GM12878 (cell line): ENCODE data around the gene SLC36A4. TPM values are rescaled to one million over a fixed set of nuclear protein-coding genes. Genes with fewer than 3 reads are reported as not detected.
"Not testable (repeated sequence)": the region's sequence is repeated elsewhere in the genome, so short reads cannot be mapped to it uniquely, and the experiment has no call there.

Source experiments
- ATAC-seq: fragments of 200-7000 bp; cut with Tn5 transposase; 3 replicates; pipeline ENCODE4 v1.9.1; 2020; ENCODE audit warnings: mild to moderate bottlenecking, moderate library complexity
- BruUV-seq: library from RNA; stranded (reverse); fragments of 400-500 nt; replicated peaks from 2 replicates; lab custom pipeline; 2021; lab: Mats Ljungman, UMichigan
- CTCF ChIA-PET: fragments of 300-600 bp; sonication (Branson Sonifier 250); formaldehyde crosslinking; extraction: SDS; loops from one replicate; lab custom pipeline; 2021; ENCODE audit warnings: inconsistent platforms; lab: Yijun Ruan, JAX
- POLR2A ChIA-PET: fragments of 350-600 bp; formaldehyde crosslinking; extraction: SDS; loops from one replicate; lab custom pipeline; 2021; ENCODE audit warnings: inconsistent platforms; lab: Charles Lee
- RAD21 ChIA-PET: fragments of 300-600 bp; sonication (Branson Sonifier 250); formaldehyde crosslinking; loops from one replicate; lab custom pipeline; 2023; ENCODE audit warnings: antibody characterized with exemption; ENCODE audit not compliant: unreplicated experiment; lab: Charles Lee
- SMC1A ChIA-PET: fragments of 300-600 bp; sonication (Branson Sonifier 250); formaldehyde crosslinking; loops from one replicate; lab custom pipeline; 2023; ENCODE audit not compliant: unreplicated experiment, uncharacterized antibody; lab: Charles Lee
- DNase-seq: peaks from one replicate; pipeline ENCODE4 v3.0.0-alpha.2; 2011; ENCODE audit warnings: low read depth, low spot score
- FAIRE-seq: peaks from 3 replicates; lab custom pipeline; 2011; peaks lifted over from hg19 to GRCh38; lab: Jason Lieb, UNC
- H2AFZ ChIP-seq: 2 replicates; pipeline ENCODE4 v1.6.0; 2011; ENCODE audit warnings: low read depth, low read length, control low read depth; ENCODE audit not compliant: control insufficient read depth
- H3K27ac ChIP-seq: 2 replicates; pipeline ENCODE4 v1.5.1; 2011; ENCODE audit warnings: control low read depth; ENCODE audit not compliant: control insufficient read depth, insufficient read depth
- H3K27me3 ChIP-seq, 2 experiments: replicated peaks in 1 of 2; 2 replicates each; pipeline versions ENCODE4 v1.6.0 to v1.6.1; 2011; ENCODE audit warnings: low read length in 1 of 2; ENCODE audit not compliant: control insufficient read depth in 2 of 2, insufficient read depth in 2 of 2
- H3K36me3 ChIP-seq, 2 experiments: 2 replicates each; pipeline ENCODE4 v1.5.1; 2011; ENCODE audit warnings: low read length in 1 of 2; ENCODE audit not compliant: control insufficient read depth in 2 of 2, insufficient read depth in 2 of 2
- H3K4me1 ChIP-seq: 2 replicates; pipeline ENCODE4 v1.6.1; 2011; ENCODE audit warnings: mild to moderate bottlenecking, low read length, moderate library complexity, mixed read lengths; ENCODE audit not compliant: control insufficient read depth, insufficient read depth
- H3K4me2 ChIP-seq: 2 replicates; pipeline ENCODE4 v1.6.0; 2011; ENCODE audit warnings: control low read depth; ENCODE audit not compliant: control insufficient read depth, insufficient read depth
- H3K4me3 ChIP-seq: fragments of 200-600 bp; sonication (generic); 2 replicates; pipeline ENCODE4 v1.5.1; 2016
- H3K79me2 ChIP-seq: 2 replicates; pipeline ENCODE4 v1.6.0; 2011; ENCODE audit warnings: low read length; ENCODE audit not compliant: control insufficient read depth, insufficient read depth
- H3K9ac ChIP-seq: 2 replicates; pipeline ENCODE4 v1.8.0; 2011; ENCODE audit warnings: low read length, control low read depth, mixed read lengths; ENCODE audit not compliant: control insufficient read depth, insufficient read depth
- H3K9me3 ChIP-seq: replicated peaks from 3 replicates; pipeline ENCODE4 v1.5.1; 2011; ENCODE audit warnings: mild to moderate bottlenecking, low read length; ENCODE audit not compliant: control insufficient read depth, insufficient read depth
- H4K20me1 ChIP-seq: 2 replicates; pipeline ENCODE4 v1.6.0; 2011; ENCODE audit not compliant: control insufficient read depth, insufficient read depth
- BACH1 ChIP-seq: fragments of 450-650 bp; IDR thresholded peaks from 2 replicates; pipeline ENCODE4 v1.6.1; 2017; ENCODE audit warnings: mild to moderate bottlenecking, borderline replicate concordance
- DPF2 ChIP-seq: fragments of 450-650 bp; IDR thresholded peaks from 2 replicates; pipeline ENCODE4 v1.6.1; 2017; ENCODE audit warnings: mild to moderate bottlenecking
- FOXM1 ChIP-seq: IDR thresholded peaks from 2 replicates; pipeline ENCODE4 v1.6.1; 2012; ENCODE audit warnings: low read depth, mild to moderate bottlenecking, inconsistent platforms, low read length, moderate library complexity
- MYC ChIP-seq: IDR thresholded peaks from 2 replicates; pipeline ENCODE4 v1.6.1; 2011; ENCODE audit warnings: mild to moderate bottlenecking, low read length, moderate library complexity, inconsistent platforms; ENCODE audit not compliant: insufficient read depth, insufficient replicate concordance, insufficient read length, severe bottlenecking
- PML ChIP-seq: IDR thresholded peaks from 2 replicates; pipeline ENCODE4 v1.6.1; 2012; ENCODE audit warnings: low read length, inconsistent platforms
- SIN3A ChIP-seq: IDR thresholded peaks from 2 replicates; pipeline ENCODE4 v1.6.1; 2012; ENCODE audit warnings: low read depth, low read length, improper control_type of control experiment
- TCF12 ChIP-seq: IDR thresholded peaks from 2 replicates; pipeline ENCODE4 v1.6.1; 2011; ENCODE audit warnings: low read depth, mild to moderate bottlenecking, low read length
- ZBTB11 ChIP-seq: fragments of 450-650 bp; formaldehyde crosslinking; IDR thresholded peaks from 2 replicates; pipeline ENCODE4 v1.5.0; 2022; ENCODE audit warnings: mild to moderate bottlenecking, missing genetic modification characterization
- WGBS: methylation state at CpG from one replicate; pipeline ENCODE4 v1.1.6; 2016; ENCODE audit warnings: low lambda C conversion rate; ENCODE audit not compliant: insufficient replicate concordance, insufficient coverage; ENCODE audit errors: missing lambda C conversion rate; 5-methylcytosine and 5-hydroxymethylcytosine counted together
- in situ Hi-C: fragments of 300-500 bp; cut with MboI; formaldehyde crosslinking; loops from 9 replicates; pipeline ENCODE4 v1.14.3; 2018; ENCODE audit warnings: mixed read lengths
- intact Hi-C: fragments of 100-400 bp; cut with micrococcal nuclease; formaldehyde crosslinking; loops from one replicate; pipeline ENCODE4 v1.14.2; 2022; ENCODE audit not compliant: unreplicated experiment
- polyA plus RNA-seq, 11 experiments: library from polyadenylated mRNA; depleted of rRNA in 4 of 11; unstranded in 6 of 11; stranded (reverse) in 5 of 11; fragments of >200 nt; fragmentation: Nextera tagmentation in 4 of 11; fragmentation: Illumina TruSeq in 1 of 11; extraction: Ambion mirVana in 4 of 11; extraction: Trizol in 1 of 11; gene quantifications; 1 replicate in 1 of 11; 2 replicates in 10 of 11; pipeline versions ENCODE4 v1.2.1 to v1.2.3, GENCODE V29; 2011 to 2016; ENCODE audit warnings: inconsistent platforms in 2 of 11, missing spikeins in 2 of 11, low read depth in 1 of 11
- total RNA-seq, 4 experiments: library from RNA; depleted of rRNA in 3 of 4; stranded (reverse); fragments of >200 nt in 3 of 4; fragmentation: Illumina TruSeq in 1 of 4; extraction: Trizol in 1 of 4; gene quantifications; 2 replicates each; pipeline versions ENCODE4 v1.2.1 to v1.2.3, GENCODE V29; 2013 to 2021
- TF ChIP-seq, protein P1 (sequence below): IDR thresholded peaks from 2 replicates; pipeline ENCODE4 v1.6.1; 2012; ENCODE audit warnings: mild to moderate bottlenecking, low read depth, low read length
- TF ChIP-seq, protein P2 (sequence below): fragments of 450-650 bp; IDR thresholded peaks from 2 replicates; pipeline ENCODE4 v1.6.1; 2016; ENCODE audit warnings: mild to moderate bottlenecking

SLC36A4 gene
- total and polyA plus RNA-seq, 10 of the 15 experiments (the other 5 are each of a cell fraction or from before 2014, with no cell fraction given), result 1.4 to 12.5 (median 5.2) TPM

DNA sequence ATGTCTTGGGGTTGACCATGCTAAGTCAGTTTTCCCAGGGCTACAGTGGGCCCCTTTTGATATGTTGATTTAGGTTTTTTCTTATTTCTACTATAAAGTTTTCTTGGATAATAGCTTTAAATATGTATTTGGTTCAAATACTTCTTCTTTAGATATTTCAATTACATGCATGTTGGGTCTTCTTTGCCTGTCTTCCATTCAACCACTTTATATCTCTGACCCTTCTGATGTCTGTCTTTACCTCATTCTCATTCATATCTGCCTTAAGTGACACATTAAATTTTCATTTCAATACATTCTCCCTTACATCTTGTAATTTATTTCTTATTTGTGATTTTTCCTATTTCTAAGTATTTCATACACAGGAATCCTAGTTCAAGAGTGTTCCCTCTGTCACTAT lies 10.5 kb downstream of the SLC36A4 start:
- ChIA-PET SMC1A (no interaction called here), POLR2A (no interaction called here), RAD21 (no interaction called here), CTCF (no interaction called here)
- H3K79me2 ChIP-seq, result no peaks in the 10 kb centered on the region
- no peaks in the 10 kb centered on the region for H3K4me1 ChIP-seq
- peaks cover 2% of the 10 kb centered on the region; the same call in 2 of the 3 replicates for H3K9me3 ChIP-seq
- ATAC-seq (no peak), FAIRE-seq (no peak), DNase-seq (no peak)
- intact Hi-C loops, result no loop called here
- BruUV-seq, result no TSS peak
- no peaks in the 10 kb centered on the region for H3K27me3 ChIP-seq
- H3K4me2 ChIP-seq, result no peak overlapping the region
- TF ChIP-seq TCF12, result no peak
- no peak for TF ChIP-seq FOXM1
- no peak for TF ChIP-seq DPF2
- TF ChIP-seq, protein P1, sequence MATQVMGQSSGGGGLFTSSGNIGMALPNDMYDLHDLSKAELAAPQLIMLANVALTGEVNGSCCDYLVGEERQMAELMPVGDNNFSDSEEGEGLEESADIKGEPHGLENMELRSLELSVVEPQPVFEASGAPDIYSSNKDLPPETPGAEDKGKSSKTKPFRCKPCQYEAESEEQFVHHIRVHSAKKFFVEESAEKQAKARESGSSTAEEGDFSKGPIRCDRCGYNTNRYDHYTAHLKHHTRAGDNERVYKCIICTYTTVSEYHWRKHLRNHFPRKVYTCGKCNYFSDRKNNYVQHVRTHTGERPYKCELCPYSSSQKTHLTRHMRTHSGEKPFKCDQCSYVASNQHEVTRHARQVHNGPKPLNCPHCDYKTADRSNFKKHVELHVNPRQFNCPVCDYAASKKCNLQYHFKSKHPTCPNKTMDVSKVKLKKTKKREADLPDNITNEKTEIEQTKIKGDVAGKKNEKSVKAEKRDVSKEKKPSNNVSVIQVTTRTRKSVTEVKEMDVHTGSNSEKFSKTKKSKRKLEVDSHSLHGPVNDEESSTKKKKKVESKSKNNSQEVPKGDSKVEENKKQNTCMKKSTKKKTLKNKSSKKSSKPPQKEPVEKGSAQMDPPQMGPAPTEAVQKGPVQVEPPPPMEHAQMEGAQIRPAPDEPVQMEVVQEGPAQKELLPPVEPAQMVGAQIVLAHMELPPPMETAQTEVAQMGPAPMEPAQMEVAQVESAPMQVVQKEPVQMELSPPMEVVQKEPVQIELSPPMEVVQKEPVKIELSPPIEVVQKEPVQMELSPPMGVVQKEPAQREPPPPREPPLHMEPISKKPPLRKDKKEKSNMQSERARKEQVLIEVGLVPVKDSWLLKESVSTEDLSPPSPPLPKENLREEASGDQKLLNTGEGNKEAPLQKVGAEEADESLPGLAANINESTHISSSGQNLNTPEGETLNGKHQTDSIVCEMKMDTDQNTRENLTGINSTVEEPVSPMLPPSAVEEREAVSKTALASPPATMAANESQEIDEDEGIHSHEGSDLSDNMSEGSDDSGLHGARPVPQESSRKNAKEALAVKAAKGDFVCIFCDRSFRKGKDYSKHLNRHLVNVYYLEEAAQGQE, result no peak
- TF ChIP-seq SIN3A, result no peak
- no peak for TF ChIP-seq PML
- TF ChIP-seq, protein P2, sequence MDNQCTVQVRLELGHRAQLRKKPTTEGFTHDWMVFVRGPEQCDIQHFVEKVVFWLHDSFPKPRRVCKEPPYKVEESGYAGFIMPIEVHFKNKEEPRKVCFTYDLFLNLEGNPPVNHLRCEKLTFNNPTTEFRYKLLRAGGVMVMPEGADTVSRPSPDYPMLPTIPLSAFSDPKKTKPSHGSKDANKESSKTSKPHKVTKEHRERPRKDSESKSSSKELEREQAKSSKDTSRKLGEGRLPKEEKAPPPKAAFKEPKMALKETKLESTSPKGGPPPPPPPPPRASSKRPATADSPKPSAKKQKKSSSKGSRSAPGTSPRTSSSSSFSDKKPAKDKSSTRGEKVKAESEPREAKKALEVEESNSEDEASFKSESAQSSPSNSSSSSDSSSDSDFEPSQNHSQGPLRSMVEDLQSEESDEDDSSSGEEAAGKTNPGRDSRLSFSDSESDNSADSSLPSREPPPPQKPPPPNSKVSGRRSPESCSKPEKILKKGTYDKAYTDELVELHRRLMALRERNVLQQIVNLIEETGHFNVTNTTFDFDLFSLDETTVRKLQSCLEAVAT, result no peak
- TF ChIP-seq BACH1, result no peak
- no peak for TF ChIP-seq ZBTB11 (CRISPR knock-in tag)
- no peak for TF ChIP-seq MYC
- no peak overlapping the region for H2AFZ ChIP-seq
- no peak overlapping the region for H3K4me3 ChIP-seq
- no peak overlapping the region for H3K9ac ChIP-seq
- in situ Hi-C loops, result no loop called here
- no peaks in the 10 kb centered on the region for H3K36me3 ChIP-seq
- no peak overlapping the region for H3K27ac ChIP-seq
- H4K20me1 ChIP-seq, result no peaks in the 10 kb centered on the region

GRCh38 chr11:93177891-93178290 lies 19.9 kb downstream of the SLC36A4 start:
- H3K4me2 ChIP-seq, H3K9ac ChIP-seq, H3K79me2 ChIP-seq, DNase-seq, ATAC-seq, in situ Hi-C loops, H3K27ac ChIP-seq, H3K27me3 ChIP-seq, H3K4me3 ChIP-seq, FAIRE-seq, BruUV-seq, POLR2A ChIA-PET, H3K9me3 ChIP-seq, H4K20me1 ChIP-seq, H3K36me3 ChIP-seq, H2AFZ ChIP-seq, H3K4me1 ChIP-seq, RAD21 ChIA-PET, intact Hi-C loops: not testable (repeated sequence)
- WGBS, result 96% methylated on average over 13 of the region's 13 CpGs
- SMC1A ChIA-PET, result interaction anchor here (1.5 kb wide), 1 partner anchor 12 kb away, joined by 4 read pairs; no protein-coding TSS in a partner anchor
- CTCF ChIA-PET, result interaction anchor here (0.6 kb wide), 1 partner anchor 1804 kb away, joined by 3 read pairs; no protein-coding TSS in a partner anchor
